Activated effector memory CD4-positive, alpha-beta T cell treated with anti-CD3 and anti-CD28 coated beads, Interleukin-2, amount 50 U/mL, for 16 hours (primary cell): ENCODE measurements around the gene GRAMD2B.
"Not testable (repeated sequence)": the region's sequence is repeated elsewhere in the genome, so short reads cannot be mapped to it uniquely, and the experiment has no call there.

Experiments used
- DNase-seq: peaks from one replicate; pipeline ENCODE4 v3.0.0-alpha.2; 2020

Gene GRAMD2B

GRCh38 chr5:126422994-126423788 lies at the start of gene GRAMD2B:
TSS of gene GRAMD2B (plus strand) at chr5:126423409. CDS start at chr5:126423607, 198 bp downstream.
- peak; percentile 87 for DNase-seq

DNA sequence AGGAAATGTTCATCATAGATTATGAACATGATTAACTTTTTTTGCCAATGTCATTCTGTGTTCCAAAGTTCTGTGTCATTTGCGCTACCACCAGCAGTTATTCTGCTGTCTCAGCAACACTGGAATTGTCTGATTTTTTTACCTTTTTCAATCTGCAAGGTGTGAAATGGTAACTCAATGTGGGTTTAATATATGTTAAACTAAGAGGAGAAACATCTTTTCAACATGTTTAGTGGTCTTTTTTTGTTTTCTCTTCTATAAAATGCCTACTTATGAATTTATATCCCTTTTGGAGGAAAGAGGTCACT lies 49.1 kb upstream of the GRAMD2B start:
- DNase-seq, result no peak

- no peak for DNase-seq
These were observed 46.8 kb upstream of the GRAMD2B start for GRCh38 chr5:126376443-126376842.

- DNase-seq, result no peak
These were observed 45.8 kb upstream of the GRAMD2B start for GRCh38 chr5:126377424-126377823.

DNA sequence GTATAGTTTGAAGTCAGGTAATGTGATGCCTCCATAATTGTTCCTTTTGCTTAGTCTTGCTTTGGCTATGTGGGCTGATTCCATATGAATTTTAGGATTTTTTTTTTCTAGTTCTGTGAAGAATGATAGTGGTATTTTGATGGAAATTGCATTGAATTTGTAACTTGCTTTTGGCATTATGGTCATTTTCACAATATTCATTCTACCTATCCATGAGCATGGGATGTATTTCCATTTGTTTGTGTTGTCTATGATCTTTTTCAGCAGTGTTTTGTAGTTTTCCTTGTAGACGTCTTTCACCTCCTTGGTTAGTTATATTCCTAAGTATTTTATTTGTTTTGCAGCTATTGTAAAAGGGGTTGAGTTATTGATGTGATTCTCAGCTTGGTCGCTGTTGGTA lies 42.9 kb upstream of the GRAMD2B start:
- DNase-seq, result not testable (repeated sequence)

GRCh38 chr5:126383246-126383645 lies 40.0 kb upstream of the GRAMD2B start:
- DNase-seq, result no peak

GRCh38 chr5:126383776-126384175 lies 39.4 kb upstream of the GRAMD2B start:
- no peak for DNase-seq

DNA sequence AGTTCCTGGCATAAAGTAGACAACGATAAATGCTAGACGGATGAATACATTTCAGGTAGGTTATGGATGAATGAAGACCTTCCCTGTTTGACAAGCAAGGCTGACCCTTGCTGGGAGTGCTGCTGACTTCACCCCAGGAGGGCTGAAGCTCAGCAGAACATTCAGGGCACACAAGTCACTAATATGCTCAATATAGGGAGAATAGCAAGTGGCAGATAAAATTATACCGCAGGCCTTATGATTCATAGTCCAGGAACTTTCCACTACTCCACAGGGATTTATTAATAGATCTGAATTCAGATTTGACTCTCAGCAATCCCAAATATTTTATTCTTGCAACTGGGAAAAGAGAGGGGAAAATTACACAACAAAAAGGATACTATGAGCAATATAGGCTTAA lies 38.2 kb upstream of the GRAMD2B start:
- DNase-seq, result no peak

DNA sequence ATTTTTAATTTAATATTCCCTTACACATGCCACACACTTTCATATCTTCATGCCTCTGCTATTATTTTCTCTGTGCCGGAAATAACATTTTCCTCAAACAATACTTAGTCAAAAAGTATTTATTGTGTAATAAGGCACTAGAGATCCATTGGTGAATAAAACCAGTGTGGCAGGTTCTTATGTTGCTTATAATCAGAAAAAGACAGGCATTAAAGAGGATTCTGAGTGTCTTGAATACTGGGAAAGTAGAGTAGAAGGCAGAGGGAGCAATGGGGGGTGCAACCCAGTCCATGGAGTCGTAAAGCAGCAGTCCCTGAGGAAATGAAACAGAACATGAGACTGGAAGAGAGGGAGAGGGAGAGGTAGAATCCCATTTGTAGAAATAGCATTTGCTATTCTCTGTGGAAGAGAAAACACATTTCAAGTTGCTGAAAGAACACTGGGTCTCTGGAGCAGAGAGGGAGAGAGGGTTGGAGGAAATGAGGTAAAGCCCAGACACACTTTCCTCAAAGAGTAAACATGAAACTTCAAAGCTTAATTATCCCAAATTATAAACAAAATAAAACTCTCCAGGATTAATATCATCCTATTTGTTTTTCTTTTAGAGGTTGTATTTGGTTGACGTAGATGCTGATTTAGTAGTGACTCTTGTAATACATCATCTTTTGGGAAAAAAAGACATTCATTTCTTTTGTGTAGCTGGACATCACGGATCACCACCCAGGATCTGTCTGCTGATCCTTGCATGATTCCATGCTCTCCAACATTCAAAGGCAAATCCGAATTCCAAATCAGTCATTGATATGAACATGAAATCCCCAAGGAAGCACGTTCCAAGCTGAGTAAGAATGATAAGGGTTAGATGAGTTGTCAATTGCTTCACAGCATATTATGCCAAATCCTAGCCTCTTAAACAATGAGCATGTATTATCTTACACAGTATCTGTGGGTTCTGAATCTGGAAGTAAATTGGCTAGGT lies 37.4 kb upstream of the GRAMD2B start:
- no peak for DNase-seq

GRCh38 chr5:126389179-126389578 lies 34.0 kb upstream of the GRAMD2B start:
- DNase-seq, result no peak

DNA sequence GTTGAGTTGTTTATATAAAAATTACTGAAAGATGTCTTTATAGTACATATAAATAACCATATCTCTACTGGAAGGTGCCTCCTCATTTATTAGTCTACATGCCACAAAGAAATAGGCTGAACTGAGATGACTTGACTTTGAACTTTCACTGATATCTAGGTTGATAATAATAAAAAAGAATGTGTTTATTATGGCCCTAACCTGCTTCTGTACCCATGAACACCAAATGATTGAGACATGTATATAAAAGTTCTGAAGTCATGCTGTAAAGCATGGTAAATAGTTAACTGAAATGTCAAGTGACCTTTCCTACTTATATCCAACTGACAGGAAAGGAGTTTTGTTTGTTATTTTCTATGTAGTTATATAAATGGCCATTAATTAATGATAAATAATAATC lies 33.2 kb upstream of the GRAMD2B start:
- DNase-seq, result no peak

- DNase-seq, result no peak
These were observed 31.8 kb upstream of the GRAMD2B start for GRCh38 chr5:126391386-126391785.

DNA sequence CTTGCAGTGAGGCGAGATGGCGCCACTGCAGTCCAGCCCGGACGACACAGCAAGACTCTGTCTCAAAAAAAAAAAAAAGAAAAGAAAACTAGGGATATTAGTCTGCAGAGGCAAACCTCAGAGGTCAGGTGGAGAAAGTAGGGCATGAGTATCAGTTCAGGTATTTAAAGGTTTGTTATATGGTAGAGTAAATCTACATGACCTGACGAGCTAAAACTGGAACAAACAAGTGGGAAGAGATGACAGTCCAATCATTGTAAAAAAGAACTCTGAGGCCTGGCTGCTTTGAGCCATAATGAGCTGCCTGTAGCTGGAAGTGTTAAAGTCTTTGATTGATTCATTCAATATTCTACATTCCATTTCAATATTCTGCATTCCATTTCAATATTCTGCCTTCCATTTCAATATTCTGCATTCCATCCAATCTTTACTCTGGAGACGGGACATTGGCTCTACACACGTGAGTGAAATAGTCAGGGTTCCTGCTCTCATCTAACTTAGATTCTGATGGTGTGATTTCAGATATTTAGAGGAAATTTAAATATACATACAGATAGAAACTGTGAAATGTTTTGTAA lies 28.9 kb upstream of the GRAMD2B start:
- DNase-seq, result no peak

GRCh38 chr5:126395198-126395597 lies 28.0 kb upstream of the GRAMD2B start:
- no peak for DNase-seq

- no peak for DNase-seq
These were observed 27.6 kb upstream of the GRAMD2B start for GRCh38 chr5:126395605-126396004.

DNA sequence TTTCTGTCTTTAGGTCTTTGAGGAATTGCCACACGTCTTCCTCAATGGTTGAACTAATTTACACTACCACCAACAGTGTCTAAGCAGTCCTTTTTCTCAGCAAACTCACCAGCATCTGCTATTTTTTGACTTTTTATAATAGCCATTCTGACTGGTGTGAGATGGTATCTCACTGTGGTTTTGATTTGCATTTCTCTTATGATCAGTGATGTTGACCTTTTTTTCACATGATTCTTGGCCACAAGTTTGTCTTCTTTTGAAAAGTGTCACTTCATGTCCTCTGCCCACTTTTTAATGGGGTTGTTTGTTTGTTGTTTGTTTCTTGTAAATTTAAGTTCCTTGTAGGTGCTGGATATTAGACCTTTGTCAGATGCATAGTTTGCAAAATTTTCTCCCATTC lies 26.5 kb upstream of the GRAMD2B start:
- DNase-seq, result not testable (repeated sequence)

DNA sequence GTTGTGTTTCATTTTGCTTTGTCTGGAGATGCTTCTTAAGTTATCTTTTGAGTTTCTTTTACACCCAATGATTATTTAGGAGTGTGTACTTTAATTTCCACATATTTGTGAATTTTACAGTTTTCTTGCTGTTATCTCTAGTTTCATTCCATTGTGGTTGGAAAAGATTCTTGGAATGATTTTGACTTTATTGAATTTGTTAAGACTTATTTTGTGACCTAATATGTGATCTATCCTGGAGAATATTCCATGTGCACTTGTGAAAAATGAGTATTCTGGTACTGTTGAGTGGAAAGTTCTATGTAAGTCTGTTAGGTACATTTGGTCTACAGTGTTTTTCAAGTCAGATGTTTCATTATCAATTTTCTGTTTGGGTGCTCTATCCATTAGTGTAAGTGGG lies 24.4 kb upstream of the GRAMD2B start:
- DNase-seq, result no peak

- DNase-seq, result no peak
These were observed 22.5 kb upstream of the GRAMD2B start for GRCh38 chr5:126400621-126401251.

DNA sequence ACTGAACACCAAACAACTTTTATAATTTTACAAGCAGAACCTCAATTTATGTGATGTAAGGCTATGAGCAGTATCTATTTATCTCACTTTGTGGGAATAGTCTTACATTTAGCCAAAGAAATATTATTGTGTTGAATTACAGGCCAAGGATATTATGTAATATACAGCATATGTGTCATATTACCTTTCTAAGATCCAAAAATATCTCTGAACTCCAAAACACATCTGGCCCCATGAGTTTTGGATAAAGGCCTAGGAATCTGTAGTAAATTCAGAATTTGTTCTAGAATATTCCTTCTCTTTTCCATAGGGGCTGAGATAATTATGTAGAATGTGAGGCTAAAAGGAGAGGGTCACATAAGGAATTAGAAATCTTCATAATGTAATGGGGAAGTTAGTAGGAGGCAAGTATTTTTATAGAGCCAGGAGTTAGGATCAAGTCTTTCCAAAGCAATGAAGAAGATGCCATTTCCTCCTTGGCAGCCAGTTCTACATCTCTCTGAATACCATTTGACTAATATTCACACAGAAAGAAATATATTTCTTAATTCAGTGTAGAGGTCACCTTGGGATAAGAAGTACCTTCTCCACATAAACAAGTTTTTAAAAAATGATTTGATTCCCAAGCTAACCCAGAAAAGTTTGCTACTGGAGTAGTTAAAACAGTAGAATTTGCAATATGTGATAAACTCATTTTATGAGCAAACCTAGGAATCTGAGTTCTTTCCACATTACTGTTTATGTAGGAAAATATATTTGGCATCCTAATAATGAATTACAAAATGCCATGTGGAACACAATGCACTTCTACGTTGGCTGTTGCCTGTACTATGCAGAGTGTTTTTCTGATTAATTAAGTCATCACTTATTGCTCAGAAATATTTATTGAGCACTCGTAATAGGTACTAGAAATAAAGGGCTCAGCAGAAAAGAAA lies 20.3 kb upstream of the GRAMD2B start:
- no peak for DNase-seq

DNA sequence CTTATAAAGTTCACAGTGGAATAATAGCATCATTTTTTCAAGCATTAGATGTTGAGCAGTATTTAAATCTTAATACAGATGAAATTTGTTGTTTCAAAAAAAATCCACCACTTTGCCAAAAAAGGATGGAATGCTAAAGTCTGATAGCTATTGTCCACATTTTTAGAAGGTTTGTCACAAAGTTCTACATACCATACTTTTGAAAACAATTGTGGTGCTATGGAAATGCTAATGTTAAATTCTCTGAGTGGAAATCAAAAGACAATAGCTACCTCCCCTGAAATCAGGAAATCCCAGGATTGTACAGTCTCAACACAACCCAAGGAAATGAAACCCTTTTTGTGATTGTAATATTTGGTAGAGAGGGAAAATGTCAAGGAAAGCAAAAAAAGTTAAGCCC lies 19.3 kb upstream of the GRAMD2B start:
- no peak for DNase-seq

DNA sequence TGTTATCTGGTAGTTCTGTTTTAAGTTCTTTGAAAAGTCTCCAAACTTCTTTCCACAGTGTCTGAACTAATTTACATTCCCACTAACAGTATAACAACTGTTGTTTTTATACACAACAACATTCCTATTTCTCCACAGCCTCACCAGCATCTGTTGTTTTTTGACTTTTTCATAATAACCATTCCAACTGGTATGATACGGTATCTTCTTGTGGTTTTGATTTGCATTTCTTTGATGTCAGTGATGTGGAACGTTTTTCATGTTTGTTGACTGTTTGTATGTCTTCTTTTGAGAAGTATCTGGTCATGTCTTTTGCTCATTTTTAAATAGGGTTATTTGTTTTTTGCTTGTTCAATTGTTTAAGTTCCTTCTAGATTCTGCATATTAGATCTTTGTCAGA lies 12.6 kb upstream of the GRAMD2B start:
- DNase-seq, result no peak

- DNase-seq, result no peak
These were observed 9.4 kb upstream of the GRAMD2B start for GRCh38 chr5:126413856-126414255.
